Gastroesophageal sphincter (tissue), 4 donors: ENCODE results near the gene KLHL2. TPM values are rescaled to one million over a fixed set of nuclear protein-coding genes. Genes with fewer than 3 reads are reported as not detected.

Experiments
- ATAC-seq: fragments of 150-250 bp; one replicate; pipeline ENCODE4 v1.9.1; 2016; ENCODE audit warnings: mild to moderate bottlenecking, moderate library complexity
- H3K27ac ChIP-seq, 4 donors: fragments of 200-600 bp; sonication (generic) in 3 of 4; 1 replicate in 3 of 4; 2 replicates in 1 of 4; pipeline ENCODE4 v1.5.1; 2016 to 2019
- H3K27me3 ChIP-seq: fragments of 200-600 bp; sonication (generic); one replicate; pipeline ENCODE4 v1.5.1; 2019
- H3K36me3 ChIP-seq, 2 donors: fragments of 200-600 bp; sonication (generic); one replicate each; pipeline ENCODE4 v1.5.1; 2019; ENCODE audit warnings: control low read depth in 1 of 2
- H3K4me1 ChIP-seq, 3 donors: fragments of 200-600 bp; sonication (generic); 1 replicate in 2 of 3; 2 replicates in 1 of 3; pipeline ENCODE4 v1.5.1; 2016 to 2019; ENCODE audit warnings: control low read depth in 2 of 3
- H3K4me3 ChIP-seq, 2 donors: fragments of 200-600 bp; sonication (generic); one replicate each; pipeline ENCODE4 v1.5.1; 2019; ENCODE audit warnings: mild to moderate bottlenecking in 1 of 2, moderate library complexity in 1 of 2
- H3K9me3 ChIP-seq, 3 donors: fragments of 200-600 bp; sonication (generic); one replicate each; pipeline ENCODE4 v1.5.1; 2017 to 2019; ENCODE audit warnings: control low read depth in 2 of 3
- EP300 ChIP-seq: sonication (generic); formaldehyde crosslinking; IDR thresholded peaks from one replicate; pipeline ENCODE4 v1.6.1; 2017; ENCODE audit warnings: antibody characterized with exemption, mild to moderate bottlenecking
- POLR2A ChIP-seq, 2 donors: fragments of 450-650 bp; IDR thresholded peaks; one replicate each; pipeline ENCODE4 v1.6.1; 2017; ENCODE audit warnings: antibody characterized with exemption in 2 of 2, mild to moderate bottlenecking in 2 of 2, moderate library complexity in 1 of 2
- POLR2AphosphoS5 ChIP-seq: sonication (generic); formaldehyde crosslinking; IDR thresholded peaks from one replicate; pipeline ENCODE4 v1.6.1; 2017; ENCODE audit warnings: antibody characterized with exemption
- WGBS, 2 donors: methylation state at CpG; one replicate each; pipeline ENCODE4 v1.1.5; 2018; ENCODE audit warnings: low coverage in 1 of 2; 5-methylcytosine and 5-hydroxymethylcytosine counted together
- total RNA-seq, 4 donors: library from RNA; depleted of rRNA; stranded (reverse); fragments of >200 nt; gene quantifications; one replicate each; pipeline ENCODE4 v1.1.0, GENCODE V29; 2016
- TF ChIP-seq, protein P1 (sequence below), 4 experiments: fragments of 200-600 bp in 2 of 4; fragments of 450-650 bp in 2 of 4; sonication (generic) in 1 of 4; IDR thresholded peaks; one replicate each; pipeline ENCODE4 v1.5.1; 2017 to 2019; ENCODE audit warnings: antibody characterized with exemption in 4 of 4, mild to moderate bottlenecking in 2 of 4, moderate library complexity in 2 of 4

KLHL2 gene
- total RNA-seq, 4 donors from 2014 or later, result 25.0 to 35.1 (median 31.1) TPM

DNA sequence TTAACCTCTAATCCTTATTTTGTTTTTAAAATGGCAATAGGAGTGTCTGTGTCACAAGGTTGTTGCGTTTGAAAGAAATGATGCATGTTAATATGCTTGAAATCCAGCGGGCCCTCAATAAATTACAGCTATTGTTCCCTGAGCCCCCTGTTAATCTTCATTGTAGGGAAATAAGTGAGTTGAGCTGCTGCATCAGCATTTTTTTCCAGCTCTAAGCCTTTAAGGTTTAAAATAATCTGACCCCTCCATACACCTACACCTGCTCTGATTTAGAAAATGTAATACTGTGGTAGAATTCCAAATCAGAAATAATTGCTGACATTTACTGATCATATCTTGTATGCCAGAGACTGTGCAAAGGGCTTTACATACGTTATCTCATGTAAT lies 117.5 kb downstream of the KLHL2 start:
- H3K27me3 ChIP-seq, result no peaks in the 10 kb centered on the region
- peaks cover 0 to 23% (median 5%) of the 10 kb centered on the region in 3 donors for H3K4me1 ChIP-seq
- ATAC-seq, result no peak
- H3K4me3 ChIP-seq, result no peak overlapping the region
- TF ChIP-seq, protein P1, sequence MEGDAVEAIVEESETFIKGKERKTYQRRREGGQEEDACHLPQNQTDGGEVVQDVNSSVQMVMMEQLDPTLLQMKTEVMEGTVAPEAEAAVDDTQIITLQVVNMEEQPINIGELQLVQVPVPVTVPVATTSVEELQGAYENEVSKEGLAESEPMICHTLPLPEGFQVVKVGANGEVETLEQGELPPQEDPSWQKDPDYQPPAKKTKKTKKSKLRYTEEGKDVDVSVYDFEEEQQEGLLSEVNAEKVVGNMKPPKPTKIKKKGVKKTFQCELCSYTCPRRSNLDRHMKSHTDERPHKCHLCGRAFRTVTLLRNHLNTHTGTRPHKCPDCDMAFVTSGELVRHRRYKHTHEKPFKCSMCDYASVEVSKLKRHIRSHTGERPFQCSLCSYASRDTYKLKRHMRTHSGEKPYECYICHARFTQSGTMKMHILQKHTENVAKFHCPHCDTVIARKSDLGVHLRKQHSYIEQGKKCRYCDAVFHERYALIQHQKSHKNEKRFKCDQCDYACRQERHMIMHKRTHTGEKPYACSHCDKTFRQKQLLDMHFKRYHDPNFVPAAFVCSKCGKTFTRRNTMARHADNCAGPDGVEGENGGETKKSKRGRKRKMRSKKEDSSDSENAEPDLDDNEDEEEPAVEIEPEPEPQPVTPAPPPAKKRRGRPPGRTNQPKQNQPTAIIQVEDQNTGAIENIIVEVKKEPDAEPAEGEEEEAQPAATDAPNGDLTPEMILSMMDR (IDR thresholded peaks at IDR 0.05), result no peak
- TF ChIP-seq EP300 (no peak), POLR2A (IDR thresholded peaks at IDR 0.05) (no peak), POLR2AphosphoS5 (no peak)
- H3K36me3 ChIP-seq, result no peaks in the 10 kb centered on the region
- WGBS, 2 donors, result 85 to 93% methylated on average over 3 of the region's 3 CpGs
- no peaks in the 10 kb centered on the region for H3K9me3 ChIP-seq
- no peak overlapping the region for H3K27ac ChIP-seq

DNA sequence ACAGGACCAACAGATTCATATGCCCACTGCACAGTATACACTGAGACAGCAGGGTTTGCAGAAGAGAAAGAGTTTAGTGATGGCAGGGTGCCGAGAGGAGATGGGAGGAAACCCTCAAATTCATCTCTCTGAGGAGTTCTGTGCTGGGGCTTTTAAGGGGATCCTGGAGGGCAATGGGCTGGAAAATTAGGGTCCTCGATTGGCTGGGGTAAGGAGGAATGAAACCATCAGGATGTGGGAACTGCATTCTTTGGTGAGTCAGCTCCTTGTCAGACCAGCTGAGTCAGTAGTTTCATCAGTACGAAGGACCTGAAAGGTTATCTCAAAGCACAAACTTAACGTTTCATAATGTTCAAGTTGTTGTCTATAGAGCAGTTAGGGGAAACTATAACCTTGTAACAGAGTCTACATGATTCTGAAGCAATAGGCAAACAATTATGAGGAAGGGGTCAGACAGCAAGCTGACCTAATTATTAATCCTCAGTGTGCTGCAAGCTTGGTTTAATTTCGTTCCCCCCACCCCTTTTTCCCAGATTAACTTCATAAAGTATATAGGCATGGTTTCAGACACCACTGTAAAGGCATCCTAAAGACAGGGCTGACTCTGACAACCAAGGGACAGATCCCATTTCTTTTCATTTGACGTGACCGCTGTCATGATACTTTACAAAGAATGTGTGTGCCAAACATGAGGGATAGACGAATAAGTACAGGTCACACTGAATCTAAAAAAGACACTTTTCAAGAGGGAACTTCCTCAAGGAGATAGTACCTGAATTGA lies 118.6 kb downstream of the KLHL2 start:
- H3K4me3 ChIP-seq, result no peak overlapping the region
- H3K4me1 ChIP-seq, result peaks cover 0 to 23% (median 5%) of the 10 kb centered on the region in 3 donors
- H3K27me3 ChIP-seq, result no peaks in the 10 kb centered on the region
- H3K27ac ChIP-seq, result peak overlapping the region in 3 of 4 donors; percentile 72 to 86 (median 82)
- no peak for TF ChIP-seq POLR2AphosphoS5
- no peak for TF ChIP-seq EP300
- TF ChIP-seq POLR2A (IDR thresholded peaks at IDR 0.05), result no peak
- TF ChIP-seq, protein P1 (IDR thresholded peaks at IDR 0.05), result no peak
- no peaks in the 10 kb centered on the region for H3K36me3 ChIP-seq
- ATAC-seq, result no peak
- WGBS, 2 donors, result 63 to 72% methylated on average over 6 to 8 of the region's 8 CpGs
- H3K9me3 ChIP-seq, result no peaks in the 10 kb centered on the region

DNA sequence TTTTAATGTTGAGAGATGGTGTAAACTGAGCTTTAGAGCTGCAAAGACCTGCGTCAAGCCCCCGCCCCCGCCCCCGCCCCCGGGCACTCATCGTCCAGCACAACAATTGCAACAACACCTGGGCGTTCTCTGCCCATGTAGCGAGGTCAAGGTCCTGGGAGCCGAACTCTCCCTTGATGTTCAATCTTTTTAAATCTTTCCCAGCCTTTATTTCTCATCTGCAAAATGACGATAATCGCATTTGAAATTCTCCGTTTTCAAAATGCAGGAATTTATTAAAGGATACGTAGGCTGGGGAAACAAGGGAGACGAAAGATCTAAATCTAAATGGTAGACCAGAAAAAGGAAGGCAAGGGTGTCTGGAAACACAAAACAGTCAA lies 119.5 kb downstream of the KLHL2 start:
- Histone ChIP-seq H3K4me3 (peak overlapping the region; percentile 61 to 94), H3K36me3 (no peaks in the 10 kb centered on the region), H3K27ac (peak overlapping the region; percentile 30 to 86 (median 77)), H3K4me1 (peaks cover 0 to 23% (median 5%) of the 10 kb centered on the region in 3 donors), H3K27me3 (no peaks in the 10 kb centered on the region), H3K9me3 (no peaks in the 10 kb centered on the region)
- WGBS, 2 donors, result 0 to 2% methylated on average over 6 to 13 of the region's 14 CpGs
- ATAC-seq, result no peak
- TF ChIP-seq POLR2AphosphoS5 (no peak), POLR2A (IDR thresholded peaks at IDR 0.05) (no peak), EP300 (no peak)
- TF ChIP-seq, protein P1 (IDR thresholded peaks at IDR 0.05), result no peak

DNA sequence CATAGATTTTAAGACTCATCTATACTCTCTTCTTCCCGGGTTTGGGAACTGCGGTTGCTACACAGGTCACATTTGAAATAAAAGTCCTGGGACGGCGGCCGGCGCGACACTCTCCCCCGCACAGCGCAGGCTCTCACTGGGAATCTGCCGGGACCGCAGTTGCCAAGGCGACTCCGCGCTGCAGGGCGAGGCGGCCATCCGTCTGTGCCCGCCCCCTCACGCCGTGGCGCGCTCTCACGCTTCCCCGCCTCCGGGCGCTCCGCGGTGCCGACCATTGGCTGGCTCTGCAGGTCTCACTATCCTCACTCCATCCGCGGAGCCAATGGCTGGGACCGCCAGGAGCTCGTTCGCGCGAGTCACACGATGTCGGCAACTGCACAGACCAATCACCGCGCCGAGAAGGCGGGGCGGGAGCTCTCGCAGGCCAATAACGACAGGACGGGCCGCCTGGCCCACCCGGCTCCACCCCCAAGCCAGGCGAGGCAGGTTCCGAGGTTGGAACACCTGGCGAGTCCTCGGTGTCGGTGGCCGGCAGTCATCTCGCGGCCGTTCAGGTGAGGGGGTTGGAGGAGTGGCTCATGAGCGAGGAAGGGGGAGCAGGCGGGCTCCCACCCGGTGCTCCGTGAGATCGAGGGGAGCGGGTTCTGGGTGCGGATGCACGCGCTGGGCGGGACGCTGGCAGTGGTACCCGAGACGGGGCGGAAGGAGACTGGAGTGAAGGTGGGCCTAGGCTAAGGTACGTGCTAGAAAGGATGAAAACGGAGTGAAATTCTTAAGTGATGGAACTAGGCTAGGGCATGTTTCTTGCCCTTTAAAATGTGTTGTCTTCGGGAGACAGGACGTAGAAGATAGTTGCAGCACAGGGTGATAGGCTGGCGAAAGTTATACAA lies 120.1 kb downstream of the KLHL2 start, which contains the start of gene MSMO1:
Gene MSMO1, plus strand, starts transcription at position 459 of the 890 bp plus-strand sequence. CDS start 5,702 bp downstream, outside the sequence.
- WGBS, 2 donors, result 0 to 1% methylated on average over 24 to 27 of the region's 76 CpGs
- peaks cover 0 to 23% (median 5%) of the 10 kb centered on the region in 3 donors for H3K4me1 ChIP-seq
- TF ChIP-seq, protein P1 (IDR thresholded peaks at IDR 0.05), result no peak
- TF ChIP-seq POLR2A (IDR thresholded peaks at IDR 0.05) (peak; percentile 37 to 41), EP300 (no peak), POLR2AphosphoS5 (peak; percentile 79)
- H3K4me3 ChIP-seq, result peak within 1 kb of the TSS; percentile 66 to 94
- no peaks in the 10 kb centered on the region for H3K36me3 ChIP-seq
- no peaks in the 10 kb centered on the region for H3K27me3 ChIP-seq
- H3K27ac ChIP-seq, result peak within 1 kb of the TSS; percentile 30 to 86 (median 80)
- peak; percentile 99 for ATAC-seq
- H3K9me3 ChIP-seq, result no peaks in the 10 kb centered on the region
